SK-N-SH (cell line): ENCODE results near the gene DSTN. TPM values are rescaled to one million over a fixed set of nuclear protein-coding genes. Genes with fewer than 3 reads are reported as not detected.

ENCODE experiments used
- CTCF ChIA-PET: fragments of 300-600, 350-600 bp; formaldehyde crosslinking; extraction: SDS; loops from one replicate; lab custom pipeline; 2021; lab: Yijun Ruan, JAX
- POLR2A ChIA-PET: fragments of 350-600 bp; sonication (Branson Sonifier 250); formaldehyde crosslinking; extraction: SDS; loops from one replicate; lab custom pipeline; 2020; ENCODE audit warnings: antibody characterized with exemption, inconsistent platforms; lab: Yijun Ruan, JAX
- DNase-seq: peaks from one replicate; pipeline ENCODE4 v3.0.0; 2012
- H2AFZ ChIP-seq: fragments of 200-600 bp; sonication (generic); 2 replicates; pipeline ENCODE4 v1.8.1; 2016; ENCODE audit warnings: antibody characterized with exemption, mild to moderate bottlenecking, low read depth
- H3F3A ChIP-seq: fragments of 200-600 bp; sonication (generic); replicated peaks from 2 replicates; pipeline ENCODE3; 2016; ENCODE audit warnings: antibody characterized with exemption, mild to moderate bottlenecking; ENCODE audit not compliant: insufficient read depth
- H3K27ac ChIP-seq, 2 experiments: fragments of 200-500 bp in 1 of 2; fragments of 200-600 bp in 1 of 2; sonication (Bioruptor generic) in 1 of 2; sonication (generic), shearing (Covaris generic) in 1 of 2; 2 replicates each; pipeline versions ENCODE4 v1.5.1 to v1.6.1; 2014 to 2016; ENCODE audit warnings: low read depth in 2 of 2, inconsistent platforms in 1 of 2, low read length in 1 of 2, mild to moderate bottlenecking in 1 of 2, mixed read lengths in 1 of 2
- H3K27me3 ChIP-seq: fragments of 200-600 bp; sonication (generic), shearing (Covaris generic); 2 replicates; pipeline ENCODE4 v1.6.1; 2016; ENCODE audit warnings: mixed run types; ENCODE audit not compliant: insufficient read depth
- H3K36me3 ChIP-seq, 2 experiments: fragments of 200-500 bp in 1 of 2; fragments of 200-600 bp in 1 of 2; sonication (Bioruptor generic) in 1 of 2; sonication (generic) in 1 of 2; replicated peaks in 1 of 2; 2 replicates each; pipeline versions ENCODE3 to v1.5.1; 2014 to 2016; ENCODE audit warnings: low read length in 1 of 2, mild to moderate bottlenecking in 1 of 2; ENCODE audit not compliant: insufficient read depth in 2 of 2, control insufficient read depth in 1 of 2
- H3K4me1 ChIP-seq, 2 experiments: fragments of 200-500 bp in 1 of 2; fragments of 200-600 bp in 1 of 2; sonication (Bioruptor generic) in 1 of 2; sonication (generic), shearing (Covaris generic) in 1 of 2; 2 replicates each; pipeline versions ENCODE4 v1.5.1 to v1.6.1; 2014 to 2016; ENCODE audit warnings: low read depth in 1 of 2, low read length in 1 of 2, mixed run types in 1 of 2; ENCODE audit not compliant: insufficient read depth in 2 of 2, control insufficient read depth in 1 of 2
- H3K4me2 ChIP-seq: fragments of 200-600 bp; sonication (generic), shearing (Covaris generic); 2 replicates; pipeline ENCODE4 v1.6.1; 2017; ENCODE audit warnings: mixed run types
- H3K4me3 ChIP-seq, 2 experiments: fragments of 200-500 bp in 1 of 2; fragments of 200-600 bp in 1 of 2; sonication (Bioruptor generic) in 1 of 2; sonication (generic), shearing (Covaris generic) in 1 of 2; 2 replicates each; pipeline versions ENCODE4 v1.5.1 to v1.8.1; 2014 to 2016; ENCODE audit warnings: low read depth in 2 of 2, inconsistent platforms in 1 of 2, low read length in 1 of 2, mild to moderate bottlenecking in 1 of 2, mixed read lengths in 1 of 2, moderate library complexity in 1 of 2
- H3K79me2 ChIP-seq: fragments of 200-600 bp; sonication (generic); 2 replicates; pipeline ENCODE4 v1.8.1; 2017; ENCODE audit warnings: mild to moderate bottlenecking; ENCODE audit not compliant: insufficient read depth
- H3K9ac ChIP-seq: fragments of 200-600 bp; sonication (generic); 2 replicates; pipeline ENCODE4 v1.6.1; 2017; ENCODE audit warnings: mixed run types
- H3K9me2 ChIP-seq: fragments of 200-600 bp; sonication (generic); 2 replicates; pipeline ENCODE4 v1.6.1; 2017; ENCODE audit warnings: mixed run types
- H3K9me3 ChIP-seq: fragments of 200-600 bp; sonication (generic); 2 replicates; pipeline ENCODE4 v1.6.1; 2017; ENCODE audit warnings: mixed run types, mild to moderate bottlenecking, moderate library complexity
- H4K20me1 ChIP-seq: fragments of 200-600 bp; sonication (generic); 2 replicates; pipeline ENCODE4 v1.6.1; 2017; ENCODE audit warnings: mild to moderate bottlenecking, mixed run types; ENCODE audit not compliant: insufficient read depth
- FOXJ3 ChIP-seq: sonication (generic); formaldehyde crosslinking; IDR thresholded peaks from 2 replicates; pipeline ENCODE4 v1.5.1; 2020; ENCODE audit warnings: mild to moderate bottlenecking, missing genetic modification reagents
- JUND ChIP-seq: IDR thresholded peaks from 2 replicates; pipeline ENCODE4 v1.4.0; 2012
- MXI1 ChIP-seq: IDR thresholded peaks from 2 replicates; pipeline ENCODE4 v1.6.1; 2012; ENCODE audit warnings: mild to moderate bottlenecking, low read depth, low read length, improper control_type of control experiment
- NFIC ChIP-seq: IDR thresholded peaks from 2 replicates; pipeline ENCODE4 v1.4.0; 2012; ENCODE audit warnings: borderline replicate concordance
- POLR2AphosphoS5 ChIP-seq: IDR thresholded peaks from 2 replicates; pipeline ENCODE4 v1.6.1; 2012; ENCODE audit warnings: low read depth, low read length
- SIN3A ChIP-seq: IDR thresholded peaks from 2 replicates; pipeline ENCODE4 v1.6.1; 2012; ENCODE audit warnings: low read depth, mild to moderate bottlenecking, low read length, moderate library complexity, borderline replicate concordance
- SMC3 ChIP-seq: IDR thresholded peaks from 2 replicates; pipeline ENCODE4 v1.6.1; 2012; ENCODE audit warnings: low read depth, low read length, improper control_type of control experiment
- TEAD4 ChIP-seq: IDR thresholded peaks from 2 replicates; pipeline ENCODE4 v1.4.0; 2012; ENCODE audit warnings: mild to moderate bottlenecking, borderline replicate concordance; ENCODE audit not compliant: insufficient read depth
- WGBS: methylation state at CpG from one replicate; pipeline ENCODE4 v1.1.6; 2017; ENCODE audit warnings: low lambda C conversion rate; 5-methylcytosine and 5-hydroxymethylcytosine counted together
- polyA plus RNA-seq, 3 experiments: library from polyadenylated mRNA; depleted of rRNA; stranded (reverse); fragments of >200 nt; gene quantifications; 2 replicates each; pipeline ENCODE4 v1.2.3, GENCODE V29; 2012
- TF ChIP-seq, protein P1 (sequence below): IDR thresholded peaks from 2 replicates; pipeline ENCODE4 v1.4.0; 2012; ENCODE audit warnings: low read depth, borderline replicate concordance
- TF ChIP-seq, protein P2 (sequence below): fragments of 200-600 bp; sonication (generic); IDR thresholded peaks from 2 replicates; pipeline ENCODE4 v1.6.1; 2017; ENCODE audit warnings: antibody characterized with exemption, mild to moderate bottlenecking, moderate library complexity
- TF ChIP-seq, protein P3 (sequence below): fragments of 150-350 bp; IDR thresholded peaks from 2 replicates; pipeline ENCODE4 v1.6.1; 2016; ENCODE audit warnings: mild to moderate bottlenecking, low read depth, low read length
- TF ChIP-seq, protein P4 (sequence below): IDR thresholded peaks from 2 replicates; pipeline ENCODE4; 2012

The DSTN gene
- polyA plus RNA-seq, 1 of the 3 experiments (the other 2 are of a cell fraction) = 167 TPM

DNA sequence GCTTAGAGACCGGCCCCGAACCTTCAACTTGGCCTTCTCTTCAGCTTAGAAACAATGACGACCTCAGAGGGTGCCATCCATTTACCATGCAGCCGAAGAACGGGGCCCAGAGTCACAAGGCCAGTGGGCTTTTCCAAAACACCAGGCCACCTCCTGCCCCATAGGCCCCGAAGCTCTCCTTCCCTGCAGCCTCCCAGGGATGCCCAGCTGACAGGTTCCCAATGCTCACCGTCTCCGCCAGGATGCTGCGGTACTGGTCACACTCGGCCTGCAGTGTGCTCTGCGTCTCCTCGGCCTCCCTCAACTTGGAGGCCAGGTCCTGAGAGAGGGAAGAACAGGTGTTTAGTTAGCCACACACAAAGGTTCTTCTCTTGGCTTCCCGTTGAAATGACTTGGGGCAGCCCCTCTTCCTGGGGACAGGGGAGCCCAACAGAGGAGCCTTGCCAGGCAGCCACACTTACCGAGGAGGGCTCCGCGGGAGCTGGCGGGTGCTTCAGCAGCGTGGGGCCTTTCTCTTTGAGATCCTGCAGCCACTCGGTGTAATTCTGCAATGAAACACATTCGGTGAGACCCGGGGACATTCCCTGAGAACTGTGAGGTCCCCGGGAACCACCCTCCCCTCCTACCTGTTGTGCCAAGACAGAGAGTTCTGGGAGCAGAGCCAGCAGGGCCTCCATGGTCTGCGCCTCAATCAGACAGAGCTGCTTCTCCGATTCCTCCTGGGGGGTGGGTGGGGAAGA, 51.5 kb downstream of the DSTN start:
- TF ChIP-seq, protein P1, sequence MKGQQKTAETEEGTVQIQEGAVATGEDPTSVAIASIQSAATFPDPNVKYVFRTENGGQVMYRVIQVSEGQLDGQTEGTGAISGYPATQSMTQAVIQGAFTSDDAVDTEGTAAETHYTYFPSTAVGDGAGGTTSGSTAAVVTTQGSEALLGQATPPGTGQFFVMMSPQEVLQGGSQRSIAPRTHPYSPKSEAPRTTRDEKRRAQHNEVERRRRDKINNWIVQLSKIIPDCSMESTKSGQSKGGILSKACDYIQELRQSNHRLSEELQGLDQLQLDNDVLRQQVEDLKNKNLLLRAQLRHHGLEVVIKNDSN = no peak
- TF ChIP-seq JUND (no peak), TEAD4 (no peak), POLR2AphosphoS5 (no peak), MXI1 (no peak), SIN3A (no peak), NFIC (no peak), SMC3 (no peak), FOXJ3 (CRISPR knock-in tag) (no peak)
- TF ChIP-seq, protein P2, sequence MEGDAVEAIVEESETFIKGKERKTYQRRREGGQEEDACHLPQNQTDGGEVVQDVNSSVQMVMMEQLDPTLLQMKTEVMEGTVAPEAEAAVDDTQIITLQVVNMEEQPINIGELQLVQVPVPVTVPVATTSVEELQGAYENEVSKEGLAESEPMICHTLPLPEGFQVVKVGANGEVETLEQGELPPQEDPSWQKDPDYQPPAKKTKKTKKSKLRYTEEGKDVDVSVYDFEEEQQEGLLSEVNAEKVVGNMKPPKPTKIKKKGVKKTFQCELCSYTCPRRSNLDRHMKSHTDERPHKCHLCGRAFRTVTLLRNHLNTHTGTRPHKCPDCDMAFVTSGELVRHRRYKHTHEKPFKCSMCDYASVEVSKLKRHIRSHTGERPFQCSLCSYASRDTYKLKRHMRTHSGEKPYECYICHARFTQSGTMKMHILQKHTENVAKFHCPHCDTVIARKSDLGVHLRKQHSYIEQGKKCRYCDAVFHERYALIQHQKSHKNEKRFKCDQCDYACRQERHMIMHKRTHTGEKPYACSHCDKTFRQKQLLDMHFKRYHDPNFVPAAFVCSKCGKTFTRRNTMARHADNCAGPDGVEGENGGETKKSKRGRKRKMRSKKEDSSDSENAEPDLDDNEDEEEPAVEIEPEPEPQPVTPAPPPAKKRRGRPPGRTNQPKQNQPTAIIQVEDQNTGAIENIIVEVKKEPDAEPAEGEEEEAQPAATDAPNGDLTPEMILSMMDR = no peak
- TF ChIP-seq, protein P3, sequence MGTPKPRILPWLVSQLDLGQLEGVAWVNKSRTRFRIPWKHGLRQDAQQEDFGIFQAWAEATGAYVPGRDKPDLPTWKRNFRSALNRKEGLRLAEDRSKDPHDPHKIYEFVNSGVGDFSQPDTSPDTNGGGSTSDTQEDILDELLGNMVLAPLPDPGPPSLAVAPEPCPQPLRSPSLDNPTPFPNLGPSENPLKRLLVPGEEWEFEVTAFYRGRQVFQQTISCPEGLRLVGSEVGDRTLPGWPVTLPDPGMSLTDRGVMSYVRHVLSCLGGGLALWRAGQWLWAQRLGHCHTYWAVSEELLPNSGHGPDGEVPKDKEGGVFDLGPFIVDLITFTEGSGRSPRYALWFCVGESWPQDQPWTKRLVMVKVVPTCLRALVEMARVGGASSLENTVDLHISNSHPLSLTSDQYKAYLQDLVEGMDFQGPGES = no peak
- TF ChIP-seq, protein P4, sequence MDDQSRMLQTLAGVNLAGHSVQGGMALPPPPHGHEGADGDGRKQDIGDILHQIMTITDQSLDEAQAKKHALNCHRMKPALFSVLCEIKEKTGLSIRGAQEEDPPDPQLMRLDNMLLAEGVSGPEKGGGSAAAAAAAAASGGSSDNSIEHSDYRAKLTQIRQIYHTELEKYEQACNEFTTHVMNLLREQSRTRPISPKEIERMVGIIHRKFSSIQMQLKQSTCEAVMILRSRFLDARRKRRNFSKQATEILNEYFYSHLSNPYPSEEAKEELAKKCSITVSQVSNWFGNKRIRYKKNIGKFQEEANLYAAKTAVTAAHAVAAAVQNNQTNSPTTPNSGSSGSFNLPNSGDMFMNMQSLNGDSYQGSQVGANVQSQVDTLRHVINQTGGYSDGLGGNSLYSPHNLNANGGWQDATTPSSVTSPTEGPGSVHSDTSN = no peak
- POLR2A ChIA-PET = no interaction called here
- peaks cover 3 to 65% of the 10 kb centered on the region in 2 experiments for H3K36me3 ChIP-seq
- no peaks in the 10 kb centered on the region for H3K9me3 ChIP-seq
- H3K27ac ChIP-seq = no peak overlapping the region
- H4K20me1 ChIP-seq = no peaks in the 10 kb centered on the region
- 86% methylated on average over 16 of the region's 24 CpGs for WGBS
- H3K27me3 ChIP-seq = no peaks in the 10 kb centered on the region
- H3K4me3 ChIP-seq = no peak overlapping the region
- no peaks in the 10 kb centered on the region for H3F3A ChIP-seq
- H3K9ac ChIP-seq = no peak overlapping the region
- no peak overlapping the region for H3K4me2 ChIP-seq
- H3K79me2 ChIP-seq = no peaks in the 10 kb centered on the region
- no peaks in the 10 kb centered on the region for H3K4me1 ChIP-seq
- H2AFZ ChIP-seq = no peak overlapping the region
- DNase-seq = peak; percentile 3
- H3K9me2 ChIP-seq = no peaks in the 10 kb centered on the region
- CTCF ChIA-PET = interaction anchor here (0.8 to 3.8 kb wide), 4 partner anchors 14 to 117 kb away, joined by 3 to 15 read pairs (median 7); no protein-coding TSS in a partner anchor
